ENCODE data around the gene OSMR.

DNA sequence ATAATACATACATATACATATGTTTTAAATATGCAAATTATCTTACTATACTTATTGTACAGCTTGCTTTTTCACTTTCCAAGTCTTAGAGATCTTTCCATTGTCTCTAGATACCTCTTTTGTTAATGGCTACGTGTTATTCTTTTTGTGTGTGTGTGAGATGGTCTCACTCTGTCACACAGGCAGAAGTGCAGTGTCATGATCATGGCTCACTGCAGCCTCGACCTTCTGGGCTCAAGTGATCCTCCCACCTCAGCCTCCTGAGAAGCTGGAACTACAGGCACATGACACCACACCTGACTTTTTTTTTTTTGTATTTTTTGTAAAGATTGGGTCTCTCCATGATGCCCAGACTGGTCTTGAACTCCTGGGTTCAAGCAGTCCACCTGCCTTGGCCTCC is 2.8 kb downstream of the OSMR start:
- TF ChIP-seq, protein P1, sequence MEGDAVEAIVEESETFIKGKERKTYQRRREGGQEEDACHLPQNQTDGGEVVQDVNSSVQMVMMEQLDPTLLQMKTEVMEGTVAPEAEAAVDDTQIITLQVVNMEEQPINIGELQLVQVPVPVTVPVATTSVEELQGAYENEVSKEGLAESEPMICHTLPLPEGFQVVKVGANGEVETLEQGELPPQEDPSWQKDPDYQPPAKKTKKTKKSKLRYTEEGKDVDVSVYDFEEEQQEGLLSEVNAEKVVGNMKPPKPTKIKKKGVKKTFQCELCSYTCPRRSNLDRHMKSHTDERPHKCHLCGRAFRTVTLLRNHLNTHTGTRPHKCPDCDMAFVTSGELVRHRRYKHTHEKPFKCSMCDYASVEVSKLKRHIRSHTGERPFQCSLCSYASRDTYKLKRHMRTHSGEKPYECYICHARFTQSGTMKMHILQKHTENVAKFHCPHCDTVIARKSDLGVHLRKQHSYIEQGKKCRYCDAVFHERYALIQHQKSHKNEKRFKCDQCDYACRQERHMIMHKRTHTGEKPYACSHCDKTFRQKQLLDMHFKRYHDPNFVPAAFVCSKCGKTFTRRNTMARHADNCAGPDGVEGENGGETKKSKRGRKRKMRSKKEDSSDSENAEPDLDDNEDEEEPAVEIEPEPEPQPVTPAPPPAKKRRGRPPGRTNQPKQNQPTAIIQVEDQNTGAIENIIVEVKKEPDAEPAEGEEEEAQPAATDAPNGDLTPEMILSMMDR (IDR thresholded peaks at IDR 0.05) = no peak
- no peak for TF ChIP-seq POLR2A (IDR thresholded peaks at IDR 0.05)

All from Peyer's patch (tissue), 4 donors.